GM12892 (cell line): ENCODE data around the gene PNMA1.

Source experiments
- POLR2A ChIP-seq: IDR thresholded peaks from 2 replicates; pipeline ENCODE4 v1.6.1; 2011; ENCODE audit warnings: low read depth, low read length, control low read depth
- POLR2AphosphoS5 ChIP-seq: IDR thresholded peaks from 2 replicates; pipeline ENCODE4 v1.6.1; 2011; ENCODE audit warnings: low read depth, low read length, control low read depth
- TAF1 ChIP-seq: IDR thresholded peaks from 2 replicates; pipeline ENCODE4 v1.6.1; 2011; ENCODE audit warnings: low read depth, mild to moderate bottlenecking, control low read depth, low read length, borderline replicate concordance

DNA sequence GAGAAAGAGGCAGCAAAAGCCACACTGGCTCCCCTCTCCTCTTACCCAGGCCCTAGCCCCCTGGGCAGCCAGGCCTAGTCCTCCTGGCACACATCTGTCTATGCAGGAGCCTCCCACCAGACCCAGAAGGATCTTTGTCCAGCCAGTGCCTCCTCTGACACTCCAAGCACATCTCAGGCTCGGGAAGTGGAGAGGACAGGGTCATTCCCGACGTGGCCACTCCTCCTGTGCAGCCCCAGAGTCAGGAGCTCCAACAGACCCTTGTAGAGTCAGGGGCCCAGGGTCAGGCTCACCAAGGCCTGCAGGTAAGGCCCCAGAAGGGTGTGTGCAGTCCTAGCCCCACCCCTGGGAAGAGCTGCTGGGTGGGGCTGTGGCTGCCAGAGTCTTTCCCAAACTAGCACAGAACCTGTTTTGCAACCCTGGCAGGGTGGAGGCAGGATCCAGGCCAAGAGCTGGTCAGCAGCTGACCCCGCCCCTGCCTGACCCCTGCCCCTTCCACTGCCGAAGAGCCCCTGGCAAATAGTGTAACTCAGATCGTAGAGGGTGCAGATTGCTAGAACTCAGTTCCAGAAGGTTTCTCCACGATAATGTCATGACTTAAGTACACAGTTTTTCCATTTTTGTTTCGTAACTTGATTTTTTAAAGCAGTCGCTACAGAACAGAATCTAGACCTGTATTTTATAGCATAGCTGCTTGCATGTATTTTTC, 26.6 kb upstream of the PNMA1 start:
- 0 out of 2 replicates have a peak, but pooled peaks have one; percentile 22 for TF ChIP-seq POLR2AphosphoS5
- TF ChIP-seq POLR2A: no peak
- no peak for TF ChIP-seq TAF1
